Large intestine (tissue), 3 donors: ENCODE measurements around the gene PPP1R13L. TPM values are rescaled to one million over a fixed set of nuclear protein-coding genes. Genes with fewer than 3 reads are reported as not detected.

Experiments used
- DNase-seq, 2 donors: peaks; one replicate each; pipeline versions ENCODE4 v3.0.0 to v3.0.0-alpha.2; 2013
- H3K27ac ChIP-seq: one replicate; pipeline ENCODE4 v1.5.1; 2013; ENCODE audit warnings: low read length
- H3K27me3 ChIP-seq: 2 replicates; pipeline ENCODE4 v1.6.1; 2013; ENCODE audit warnings: low read length; ENCODE audit not compliant: control insufficient read depth, insufficient read depth
- H3K36me3 ChIP-seq: 2 replicates; pipeline ENCODE4 v1.6.1; 2013; ENCODE audit warnings: low read length; ENCODE audit not compliant: control insufficient read depth, insufficient read depth
- H3K4me1 ChIP-seq: one replicate; pipeline ENCODE4 v1.6.1; 2013; ENCODE audit warnings: low read length; ENCODE audit not compliant: control insufficient read depth, insufficient read depth
- H3K4me3 ChIP-seq: one replicate; pipeline ENCODE4 v1.5.1; 2013; ENCODE audit warnings: low read length
- H3K9me3 ChIP-seq: one replicate; pipeline ENCODE4 v1.6.1; 2013; ENCODE audit warnings: mild to moderate bottlenecking, low read depth, low read length, moderate library complexity; ENCODE audit not compliant: control insufficient read depth
- WGBS: methylation state at CpG from one replicate; pipeline ENCODE4 v1.1.5; 2013; ENCODE audit warnings: low lambda C conversion rate; ENCODE audit not compliant: insufficient coverage; 5-methylcytosine and 5-hydroxymethylcytosine counted together
- polyA plus RNA-seq: library from polyadenylated mRNA; unstranded; fragments of 120-200 nt; gene quantifications from one replicate; pipeline ENCODE4 v1.2.1, GENCODE V29; 2013

Gene PPP1R13L
- polyA plus RNA-seq, 1 donor = 11.0 TPM

DNA sequence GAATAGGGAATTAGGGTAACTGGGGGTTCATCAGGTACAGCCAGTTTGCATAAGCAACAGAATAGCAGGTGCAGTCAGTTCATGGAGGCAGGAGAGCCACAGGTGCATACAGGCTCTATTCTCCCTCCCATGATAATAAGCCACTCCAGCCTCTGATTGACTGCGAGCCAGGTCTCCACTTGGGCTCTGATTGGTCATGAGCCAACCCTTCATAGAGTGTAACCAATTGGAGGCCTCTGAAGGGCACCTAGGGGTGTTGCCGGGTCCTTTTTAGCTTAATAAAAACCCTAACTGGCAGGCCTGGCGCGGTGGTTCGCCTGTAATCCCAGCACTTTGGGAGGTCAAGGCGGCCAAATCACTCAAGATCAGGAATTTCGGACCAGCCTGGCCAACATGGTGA is 73.5 kb downstream of the PPP1R13L start:
- WGBS = no CpG with 5 or more reads among the region's 7 CpGs
- Histone ChIP-seq H3K27me3 (no peaks in the 10 kb centered on the region), H3K36me3 (no peaks in the 10 kb centered on the region), H3K4me1 (no peaks in the 10 kb centered on the region), H3K27ac (no peak overlapping the region), H3K9me3 (no peaks in the 10 kb centered on the region), H3K4me3 (no peak overlapping the region)
- no peak for DNase-seq

Other genes starting within 250 kb of the PPP1R13L start
- 0.15 TPM for gene NKPD1, start 244.1 kb downstream of the PPP1R13L start, polyA plus RNA-seq
- 50.2 TPM for gene TRAPPC6A, start 226.8 kb downstream of the PPP1R13L start, polyA plus RNA-seq
- 12.1 TPM for gene BLOC1S3, start 226.3 kb downstream of the PPP1R13L start, polyA plus RNA-seq
- gene EXOC3L2, start 159.7 kb downstream of the PPP1R13L start, polyA plus RNA-seq = 1.7 TPM
- gene MARK4, start 153.8 kb downstream of the PPP1R13L start, polyA plus RNA-seq = 17.6 TPM
- gene CKM, start 82.2 kb downstream of the PPP1R13L start, polyA plus RNA-seq = 4.9 TPM
- 0.04 TPM for gene KLC3, start 64.3 kb downstream of the PPP1R13L start, polyA plus RNA-seq
- gene ERCC2, start 34.5 kb downstream of the PPP1R13L start, polyA plus RNA-seq = 18.2 TPM
- gene POLR1G, start 1.6 kb upstream of the PPP1R13L start, polyA plus RNA-seq = 4.1 TPM
- 66.3 TPM for gene ERCC1, start 18.8 kb upstream of the PPP1R13L start, polyA plus RNA-seq
- gene FOSB, start 62.9 kb upstream of the PPP1R13L start, polyA plus RNA-seq = 250 TPM
- gene RTN2, start 92.0 kb upstream of the PPP1R13L start, polyA plus RNA-seq = 6.9 TPM
- gene PPM1N, start 93.4 kb upstream of the PPP1R13L start, polyA plus RNA-seq = 1.0 TPM
- gene VASP, start 102.4 kb upstream of the PPP1R13L start, polyA plus RNA-seq = 60.4 TPM
- 8.7 TPM for gene OPA3, start 179.7 kb upstream of the PPP1R13L start, polyA plus RNA-seq
- 0.66 TPM for gene GPR4, start 197.1 kb upstream of the PPP1R13L start, polyA plus RNA-seq
- 24.4 TPM for gene EML2, start 234.3 kb upstream of the PPP1R13L start, polyA plus RNA-seq